Esophagus mucosa (tissue), 1 donor: ENCODE measurements around the gene C1orf87. TPM values are rescaled to one million over a fixed set of nuclear protein-coding genes. Genes with fewer than 3 reads are reported as not detected.

Source experiments
- ATAC-seq: fragments of 200-7000 bp; cut with Tn5 transposase; one replicate; pipeline ENCODE4 v1.9.1; 2020
- total RNA-seq: library from RNA; stranded (reverse); gene quantifications from one replicate; pipeline ENCODE4 v1.2.4, GENCODE V29; 2023
- donor health status: DM: yes; HTN: yes; CAD: no.

The C1orf87 gene
- total RNA-seq, 1 donor from 2014 or later: not detected

DNA sequence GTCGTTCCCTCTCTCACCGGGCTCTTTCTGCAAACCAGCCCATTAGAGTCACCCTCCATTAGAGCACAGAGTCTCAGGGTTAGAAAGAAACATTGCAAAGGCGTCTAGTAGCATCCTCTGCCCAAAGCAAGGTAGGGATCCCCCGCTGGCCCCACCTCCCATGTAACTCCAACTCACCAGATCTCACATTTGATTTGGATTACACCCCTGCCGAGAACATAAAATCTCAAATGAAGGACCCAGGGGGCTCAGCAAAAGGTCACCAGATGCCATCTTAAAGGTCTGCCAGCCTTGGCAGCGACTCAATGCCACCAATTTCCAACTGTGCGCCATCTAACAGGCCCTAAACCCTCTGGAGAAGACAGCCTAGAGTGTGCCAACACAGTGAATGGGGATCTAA is 14.1 kb downstream of the C1orf87 start:
- no peak for ATAC-seq

DNA sequence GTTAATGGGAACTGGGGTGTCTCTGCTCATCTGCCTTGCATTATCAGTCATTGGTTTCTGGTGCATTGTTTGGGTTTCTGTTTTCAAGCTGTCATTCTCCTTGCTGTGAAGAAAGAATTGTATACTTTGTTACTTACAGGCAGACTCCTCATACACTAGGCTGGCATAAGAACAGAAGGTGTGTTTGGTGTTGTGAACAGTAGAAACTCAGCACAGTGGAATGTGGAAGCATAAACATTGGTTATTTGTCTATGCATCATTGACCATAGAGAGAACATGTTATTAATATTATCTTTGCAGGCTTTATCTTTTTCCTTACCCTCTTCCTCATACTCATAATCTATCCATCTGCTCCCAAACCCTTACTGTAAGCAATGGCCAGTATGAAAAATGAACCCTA is 18.2 kb downstream of the C1orf87 start:
- no peak for ATAC-seq

DNA sequence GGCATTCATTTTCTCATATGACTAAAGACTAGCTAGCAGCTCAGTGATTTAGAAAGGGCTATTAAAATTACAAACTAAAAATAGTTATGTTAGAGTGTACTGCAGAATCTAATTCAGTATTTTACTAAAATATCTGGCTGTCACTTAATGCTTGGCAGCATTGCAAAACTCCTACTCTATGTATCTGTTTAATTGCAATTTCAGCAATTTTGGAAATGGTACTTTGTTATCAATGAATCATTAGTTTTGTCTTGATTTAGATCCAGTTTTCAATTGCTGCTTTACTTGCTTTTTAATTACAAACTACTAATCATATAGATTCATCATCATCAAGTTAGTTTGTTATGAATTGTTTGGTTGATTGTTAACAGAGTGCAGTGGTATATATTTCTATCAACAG is 19.2 kb downstream of the C1orf87 start:
- ATAC-seq: no peak

GRCh38 chr1:60052601-60053000 is 21.0 kb downstream of the C1orf87 start:
- no peak for ATAC-seq

GRCh38 chr1:60051191-60051590 is 22.4 kb downstream of the C1orf87 start:
- no peak for ATAC-seq

GRCh38 chr1:60049188-60049587 is 24.4 kb downstream of the C1orf87 start:
- ATAC-seq: no peak

DNA sequence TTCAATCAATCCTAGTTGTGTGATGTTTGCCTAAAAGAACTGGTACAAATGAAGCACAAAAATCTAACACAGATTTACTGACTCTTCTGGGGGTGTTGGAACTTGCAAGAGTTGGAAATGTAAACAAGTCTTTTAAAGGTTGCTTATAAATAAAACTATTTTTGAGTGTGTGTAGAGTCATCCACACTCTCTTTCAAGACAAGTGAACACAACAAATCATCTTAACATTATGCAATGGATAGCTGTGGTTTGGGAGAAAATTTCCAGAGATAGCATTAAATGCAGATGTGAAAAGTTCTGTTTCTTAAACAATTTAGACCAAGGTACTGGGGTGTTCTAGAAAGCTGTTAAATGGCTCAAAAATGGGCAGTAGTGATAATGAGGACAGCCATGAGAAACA is 28.7 kb downstream of the C1orf87 start:
- no peak for ATAC-seq

DNA sequence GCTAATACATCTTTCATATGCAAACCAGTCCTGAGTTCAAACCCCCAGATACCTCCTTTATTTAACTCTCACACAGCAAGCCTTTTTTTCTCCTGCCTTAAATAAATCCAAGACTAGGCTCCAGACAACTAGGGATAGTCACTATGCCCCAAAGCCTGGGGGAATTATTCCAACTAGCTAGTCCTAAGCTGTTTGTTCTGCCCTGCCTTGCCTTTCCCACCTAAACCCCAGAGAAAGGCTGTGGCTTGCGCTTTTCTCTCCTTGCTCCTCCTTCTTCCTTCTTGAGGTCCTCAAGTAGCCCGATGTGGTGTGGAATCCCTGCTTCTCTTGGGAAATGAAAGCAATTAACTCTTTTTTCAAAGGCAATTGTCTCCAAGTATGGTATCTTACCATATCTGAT is 31.8 kb downstream of the C1orf87 start:
- ATAC-seq: no peak

DNA sequence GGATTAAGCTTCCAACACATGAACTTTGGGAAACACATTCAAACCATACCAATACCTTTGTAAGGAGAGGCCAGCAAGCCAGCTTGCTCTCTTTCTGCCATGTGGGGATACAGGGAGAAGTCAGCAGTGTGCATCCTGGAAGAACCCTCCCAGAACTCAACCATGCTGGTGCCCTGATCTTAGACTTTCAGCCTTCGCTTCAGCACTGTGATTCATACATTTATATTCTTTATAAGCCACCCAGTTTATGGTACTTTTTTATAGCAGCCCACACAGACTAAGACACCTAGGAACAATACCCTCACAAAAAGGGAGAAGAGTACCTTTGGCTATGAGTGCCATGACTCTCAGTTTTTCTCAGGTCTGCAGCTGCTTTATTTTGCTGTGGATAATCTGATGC is 35.9 kb downstream of the C1orf87 start:
- no peak for ATAC-seq

DNA sequence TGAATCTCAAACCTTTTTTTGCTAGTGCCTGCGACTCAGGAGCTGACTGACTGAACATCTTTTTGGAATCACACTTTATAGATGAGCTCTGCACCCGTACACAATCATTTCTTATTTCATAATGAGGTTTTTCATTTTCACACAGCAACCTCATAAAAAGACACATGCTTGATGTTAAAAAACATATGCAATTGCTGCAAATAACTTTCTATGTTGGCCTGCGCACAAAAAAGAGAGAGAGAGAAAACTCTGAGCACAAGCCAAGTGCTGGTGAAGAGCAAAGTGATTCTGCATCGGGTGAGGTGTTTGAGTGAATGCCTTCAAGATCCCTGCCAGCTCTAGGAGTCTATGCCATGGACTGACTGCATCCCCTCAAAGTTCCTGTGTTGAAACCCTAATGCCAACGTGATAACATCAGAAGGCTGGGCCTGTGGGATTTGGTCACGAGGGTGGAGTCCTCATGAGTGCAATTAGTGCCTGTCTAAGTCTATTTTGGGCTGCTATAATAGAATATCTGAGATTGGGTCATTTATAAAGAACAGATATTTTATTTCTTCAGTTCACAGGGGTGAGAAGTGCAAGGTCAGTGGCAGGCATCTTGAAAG is 36.6 kb downstream of the C1orf87 start:
- ATAC-seq: no peak

GRCh38 chr1:60035921-60036320 is 37.6 kb downstream of the C1orf87 start:
- no peak for ATAC-seq

- ATAC-seq: no peak
These were observed 38.6 kb downstream of the C1orf87 start for GRCh38 chr1:60034999-60035398.

- no peak for ATAC-seq
These were observed 40.5 kb downstream of the C1orf87 start for GRCh38 chr1:60033066-60033465.

DNA sequence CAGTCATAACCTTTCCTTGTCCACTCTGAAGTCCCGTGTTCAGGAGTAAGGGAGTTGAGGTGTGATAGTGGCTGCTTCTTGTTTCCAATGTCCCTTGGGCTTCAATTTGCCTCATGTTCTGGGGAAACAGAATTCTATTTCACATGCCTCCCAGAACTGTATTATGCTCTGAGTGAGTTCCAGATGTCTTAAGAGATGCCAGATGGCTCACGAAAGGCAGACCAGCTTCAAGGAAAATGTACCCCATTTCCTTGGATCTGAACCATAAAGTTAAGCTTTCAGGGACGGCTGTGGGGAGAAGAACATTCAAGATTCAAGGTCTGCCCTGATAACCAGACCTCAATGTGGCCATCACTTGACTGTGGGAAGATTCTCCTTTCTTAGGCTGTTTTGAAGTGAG is 42.4 kb downstream of the C1orf87 start:
- ATAC-seq: no peak

GRCh38 chr1:60025552-60025951 is 48.0 kb downstream of the C1orf87 start:
- no peak for ATAC-seq

- ATAC-seq: no peak
These were observed 55.9 kb downstream of the C1orf87 start for GRCh38 chr1:60017508-60018205.

- no peak for ATAC-seq
These were observed 62.9 kb downstream of the C1orf87 start for GRCh38 chr1:60010690-60011089.

DNA sequence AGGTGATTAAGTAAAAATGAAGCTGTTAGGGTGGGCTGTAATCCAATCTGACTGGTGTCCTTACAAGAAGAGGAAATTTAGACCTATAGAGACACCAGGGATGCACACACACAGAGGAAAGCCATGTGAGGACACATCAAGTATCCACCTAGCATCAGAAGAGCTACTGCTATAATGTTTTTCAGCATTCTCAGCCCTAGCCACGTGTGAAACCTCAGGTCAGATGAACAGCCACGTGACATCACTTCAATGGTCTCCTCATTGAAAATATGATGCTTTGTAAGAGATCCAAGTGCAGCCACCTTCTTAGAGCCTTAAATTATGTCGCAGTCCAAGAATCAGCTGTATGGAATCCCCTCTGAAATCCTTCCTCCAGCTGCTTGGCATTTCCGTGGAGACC is 65.1 kb downstream of the C1orf87 start:
- ATAC-seq: no peak

DNA sequence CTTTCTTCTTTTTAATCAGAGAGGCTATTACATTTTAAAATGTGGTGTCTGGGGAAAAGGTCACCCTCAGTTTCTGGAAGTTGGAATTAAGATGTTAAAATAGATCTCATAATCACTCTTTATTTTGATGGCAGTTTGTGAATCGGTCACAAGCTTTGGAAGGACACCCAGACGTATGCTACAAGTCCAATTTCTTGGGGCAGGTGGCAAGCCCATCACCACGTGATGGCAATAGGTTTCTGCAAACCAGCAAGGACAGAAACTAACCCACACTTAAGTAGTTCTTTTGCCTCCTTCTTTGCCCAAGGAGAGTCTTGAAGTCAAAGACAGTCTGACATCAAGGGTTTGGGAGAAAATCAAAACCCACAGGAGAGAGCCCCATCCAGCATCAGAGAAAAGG is 72.9 kb downstream of the C1orf87 start:
- ATAC-seq: no peak

DNA sequence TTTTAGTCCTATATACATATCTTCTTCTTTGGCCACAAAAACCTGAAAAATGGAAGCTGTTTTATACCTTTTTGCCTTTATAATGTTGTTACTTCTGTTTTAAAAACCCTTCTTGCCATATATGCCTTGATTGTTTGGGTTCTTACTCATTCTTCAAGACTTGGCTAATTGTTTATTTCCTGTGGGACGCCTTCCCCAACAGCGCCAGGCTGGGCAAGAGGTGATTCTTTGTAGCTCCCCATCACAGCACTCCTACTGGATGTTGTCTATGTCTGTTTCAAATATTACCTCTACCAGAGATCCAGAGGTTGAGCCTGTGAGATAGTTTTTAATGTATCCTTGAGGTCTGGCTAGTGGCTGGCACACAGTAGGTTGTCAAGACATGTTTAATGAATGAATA is 73.8 kb downstream of the C1orf87 start:
- ATAC-seq: no peak

DNA sequence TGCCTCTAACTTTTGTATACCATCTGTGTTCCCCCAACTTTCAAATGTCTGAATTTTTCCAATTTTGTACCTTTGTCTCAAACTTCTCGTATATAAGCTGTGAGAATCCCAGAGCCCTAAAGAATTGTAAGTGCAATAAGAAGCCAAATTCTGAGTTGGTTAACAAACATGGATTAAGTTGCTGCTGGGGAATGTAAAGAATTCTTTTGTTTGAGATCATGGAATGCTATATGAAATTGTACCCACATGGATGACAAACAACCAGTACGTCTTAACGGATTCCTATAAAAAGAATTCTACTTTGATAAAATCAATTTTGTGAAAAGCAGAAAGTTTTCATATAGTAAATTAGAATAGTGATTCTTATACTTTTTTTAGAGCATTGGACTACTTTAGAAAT is 74.6 kb downstream of the C1orf87 start:
- ATAC-seq: no peak

- ATAC-seq: no peak
These were observed 76.0 kb downstream of the C1orf87 start for GRCh38 chr1:59997479-59998115.

DNA sequence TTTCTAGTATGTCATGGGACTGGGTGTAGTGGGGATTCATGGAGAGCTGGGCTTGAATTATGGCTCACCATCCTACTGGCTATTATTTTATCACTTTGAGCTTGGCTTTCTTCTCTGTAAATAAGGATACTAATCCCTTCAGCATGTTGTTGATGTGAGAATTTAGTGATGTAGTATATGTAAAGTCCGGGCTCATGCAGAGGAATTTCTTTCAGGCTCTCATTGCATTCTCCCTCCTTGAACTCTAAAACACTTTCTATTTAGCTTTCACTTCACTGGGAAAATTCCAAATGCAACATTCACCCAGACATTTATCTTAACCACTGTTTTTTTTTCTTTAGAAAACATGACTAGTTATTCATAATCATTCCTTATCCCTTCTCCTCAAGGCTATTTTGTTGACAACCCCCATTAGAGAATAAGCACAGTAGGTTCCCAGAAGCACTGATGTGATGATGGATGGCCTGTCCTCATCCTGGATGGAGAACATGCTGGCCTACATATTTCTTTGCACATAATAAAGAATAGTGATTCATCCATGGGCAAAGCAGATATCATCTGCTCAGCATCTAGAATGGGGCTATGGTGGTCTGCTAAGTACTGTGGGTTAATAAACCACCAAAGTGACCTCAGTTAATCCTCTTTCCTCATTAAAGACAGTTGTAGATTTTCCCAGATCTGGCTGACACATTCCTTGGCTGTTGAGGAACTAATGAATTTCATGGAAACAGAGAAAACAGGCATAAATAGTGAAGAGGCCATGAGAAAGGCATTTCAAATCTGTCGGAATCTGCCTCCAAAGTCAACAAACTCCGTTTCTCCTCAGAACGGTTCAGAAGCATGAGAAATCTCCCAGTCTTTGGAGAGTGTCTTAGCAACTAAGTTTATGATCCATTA is 79.0 kb downstream of the C1orf87 start:
- no peak for ATAC-seq
